HG03439 (cell line): ENCODE data around the gene ICAM1.
"Not testable (repeated sequence)": the region's sequence is repeated elsewhere in the genome, so short reads cannot be mapped to it uniquely, and the experiment has no call there.

Experiments
- ATAC-seq: cut with Tn5 transposase; IDR thresholded peaks from one replicate; pipeline ENCODE4 v1.9.1; 2021; ENCODE audit warnings: mild to moderate bottlenecking, moderate library complexity; ENCODE audit not compliant: unreplicated experiment

ICAM1 gene, protein sequence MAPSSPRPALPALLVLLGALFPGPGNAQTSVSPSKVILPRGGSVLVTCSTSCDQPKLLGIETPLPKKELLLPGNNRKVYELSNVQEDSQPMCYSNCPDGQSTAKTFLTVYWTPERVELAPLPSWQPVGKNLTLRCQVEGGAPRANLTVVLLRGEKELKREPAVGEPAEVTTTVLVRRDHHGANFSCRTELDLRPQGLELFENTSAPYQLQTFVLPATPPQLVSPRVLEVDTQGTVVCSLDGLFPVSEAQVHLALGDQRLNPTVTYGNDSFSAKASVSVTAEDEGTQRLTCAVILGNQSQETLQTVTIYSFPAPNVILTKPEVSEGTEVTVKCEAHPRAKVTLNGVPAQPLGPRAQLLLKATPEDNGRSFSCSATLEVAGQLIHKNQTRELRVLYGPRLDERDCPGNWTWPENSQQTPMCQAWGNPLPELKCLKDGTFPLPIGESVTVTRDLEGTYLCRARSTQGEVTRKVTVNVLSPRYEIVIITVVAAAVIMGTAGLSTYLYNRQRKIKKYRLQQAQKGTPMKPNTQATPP

DNA sequence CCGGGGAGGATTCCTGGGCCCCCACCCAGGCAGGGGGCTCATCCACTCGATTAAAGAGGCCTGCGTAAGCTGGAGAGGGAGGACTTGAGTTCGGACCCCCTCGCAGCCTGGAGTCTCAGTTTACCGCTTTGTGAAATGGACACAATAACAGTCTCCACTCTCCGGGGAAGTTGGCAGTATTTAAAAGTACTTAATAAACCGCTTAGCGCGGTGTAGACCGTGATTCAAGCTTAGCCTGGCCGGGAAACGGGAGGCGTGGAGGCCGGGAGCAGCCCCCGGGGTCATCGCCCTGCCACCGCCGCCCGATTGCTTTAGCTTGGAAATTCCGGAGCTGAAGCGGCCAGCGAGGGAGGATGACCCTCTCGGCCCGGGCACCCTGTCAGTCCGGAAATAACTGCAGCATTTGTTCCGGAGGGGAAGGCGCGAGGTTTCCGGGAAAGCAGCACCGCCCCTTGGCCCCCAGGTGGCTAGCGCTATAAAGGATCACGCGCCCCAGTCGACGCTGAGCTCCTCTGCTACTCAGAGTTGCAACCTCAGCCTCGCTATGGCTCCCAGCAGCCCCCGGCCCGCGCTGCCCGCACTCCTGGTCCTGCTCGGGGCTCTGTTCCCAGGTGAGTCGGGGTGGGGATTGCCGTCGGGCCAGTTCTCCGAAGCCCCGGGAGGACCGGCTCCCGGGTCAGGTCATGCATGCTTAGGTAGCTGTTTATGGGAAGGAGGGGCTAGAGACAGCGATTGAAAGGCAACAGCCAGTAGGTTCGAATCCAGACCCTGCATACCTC, at the start of gene ICAM1:
ICAM1 (plus strand) TSS at position 505 of the 779 bp plus-strand sequence; CDS start at position 545, 40 bp downstream.
- peak; percentile 49 for ATAC-seq

DNA sequence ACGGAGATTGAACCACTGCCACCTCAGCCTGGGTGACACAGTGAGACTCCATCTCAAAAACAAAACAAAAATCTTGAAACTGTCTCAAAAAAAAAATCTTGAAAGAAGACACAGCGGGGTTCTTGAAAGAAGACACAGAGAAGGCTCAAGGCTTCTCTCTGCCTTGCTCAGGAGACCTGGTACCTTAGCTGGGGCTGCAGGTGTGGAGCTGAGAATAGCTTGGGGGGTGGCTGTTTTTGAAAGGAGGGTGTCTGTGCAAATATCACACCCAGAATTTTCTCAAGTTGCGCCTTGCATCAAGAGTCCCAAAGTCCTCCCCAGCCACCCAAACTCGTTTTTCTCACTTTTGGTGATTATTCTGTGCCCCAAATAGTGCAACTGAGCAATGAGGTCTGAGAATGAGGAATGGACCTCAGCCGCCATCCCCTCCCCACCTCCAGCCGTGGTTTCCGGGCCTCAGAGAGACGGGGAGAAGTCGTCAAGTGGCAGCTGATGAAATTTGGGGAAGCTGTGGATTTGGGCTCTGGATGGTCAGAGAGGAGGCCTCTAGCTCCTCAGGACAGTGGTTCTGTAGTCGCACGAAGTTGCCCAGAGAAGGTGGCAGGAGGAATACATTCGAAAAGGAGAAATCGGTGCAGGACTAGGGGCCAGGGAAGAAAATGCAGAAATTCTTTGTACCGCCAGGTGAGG, 48.6 kb upstream of the ICAM1 start:
- no peak for ATAC-seq

DNA sequence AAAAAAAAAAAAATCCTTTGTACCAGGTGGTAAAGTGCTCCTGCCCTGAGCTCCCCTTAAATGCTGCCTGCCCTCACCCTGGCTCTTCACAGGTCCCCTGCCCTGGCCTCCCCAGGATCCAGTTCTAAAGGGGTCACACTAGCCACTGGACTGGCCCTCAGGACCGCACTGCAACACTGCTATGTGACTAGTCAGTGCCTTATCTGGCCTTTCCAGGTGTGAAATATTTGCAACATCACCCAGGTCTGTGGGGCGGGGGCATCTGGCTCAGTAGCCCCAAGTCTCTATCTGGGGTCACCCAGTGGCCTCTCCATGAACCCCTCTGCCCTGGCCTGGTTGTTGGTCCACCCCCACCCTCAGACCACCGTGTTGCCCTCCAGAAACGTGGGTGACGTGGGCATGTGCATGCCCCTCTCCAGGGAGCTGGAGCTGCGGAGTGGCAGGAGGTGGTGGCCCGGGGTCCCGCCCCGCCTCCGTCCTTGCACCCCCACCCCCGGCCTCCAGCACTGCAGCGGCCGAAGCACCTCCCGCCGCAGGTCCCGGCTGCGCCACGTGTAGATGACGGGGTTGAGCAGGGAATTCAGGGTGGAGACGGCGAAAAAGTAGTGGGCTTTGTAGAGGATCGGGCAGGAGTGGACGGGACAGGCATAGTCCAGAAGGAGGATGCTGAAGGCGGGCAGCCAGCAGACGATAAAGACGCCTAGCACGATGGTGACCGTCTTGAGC, 47.3 kb upstream of the ICAM1 start:
- no peak for ATAC-seq

DNA sequence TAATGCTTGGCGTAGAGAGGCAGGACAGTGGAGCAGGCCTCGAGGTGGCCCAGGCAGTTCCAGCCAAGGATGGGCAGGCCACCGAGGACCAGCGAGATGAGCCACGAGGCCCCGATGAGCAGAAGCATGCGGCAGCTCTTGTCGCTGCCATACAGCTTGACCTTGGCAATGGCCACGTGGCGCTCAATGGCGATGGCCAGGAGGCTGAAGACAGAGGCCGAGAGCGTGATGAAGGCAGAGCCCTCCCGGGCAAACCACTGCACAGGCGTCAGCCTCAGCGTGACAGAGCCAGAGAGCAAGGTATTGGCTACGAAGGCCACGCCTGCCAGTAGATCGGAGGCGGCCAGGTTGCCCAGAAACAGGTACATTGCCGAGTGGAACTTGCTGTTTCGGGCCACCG, 46.6 kb upstream of the ICAM1 start:
- ATAC-seq, result no peak

DNA sequence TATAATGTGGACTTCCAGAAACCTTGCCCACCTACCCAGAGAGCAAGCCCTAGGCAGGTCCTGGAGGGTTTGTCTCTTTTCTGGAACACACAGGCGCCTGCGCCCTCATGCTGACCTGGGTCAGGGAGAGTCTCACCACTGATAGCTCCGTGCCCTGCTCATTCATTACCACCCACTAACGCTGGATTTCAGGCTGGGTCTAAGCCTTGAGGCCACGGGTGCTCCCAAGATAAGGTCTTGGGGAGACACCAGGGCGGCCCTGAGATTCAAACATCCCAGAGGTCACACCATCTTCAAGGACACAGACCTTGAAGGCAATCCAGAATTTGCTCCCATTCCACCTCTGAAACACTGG, 44.9 kb upstream of the ICAM1 start:
- ATAC-seq, result no peak

DNA sequence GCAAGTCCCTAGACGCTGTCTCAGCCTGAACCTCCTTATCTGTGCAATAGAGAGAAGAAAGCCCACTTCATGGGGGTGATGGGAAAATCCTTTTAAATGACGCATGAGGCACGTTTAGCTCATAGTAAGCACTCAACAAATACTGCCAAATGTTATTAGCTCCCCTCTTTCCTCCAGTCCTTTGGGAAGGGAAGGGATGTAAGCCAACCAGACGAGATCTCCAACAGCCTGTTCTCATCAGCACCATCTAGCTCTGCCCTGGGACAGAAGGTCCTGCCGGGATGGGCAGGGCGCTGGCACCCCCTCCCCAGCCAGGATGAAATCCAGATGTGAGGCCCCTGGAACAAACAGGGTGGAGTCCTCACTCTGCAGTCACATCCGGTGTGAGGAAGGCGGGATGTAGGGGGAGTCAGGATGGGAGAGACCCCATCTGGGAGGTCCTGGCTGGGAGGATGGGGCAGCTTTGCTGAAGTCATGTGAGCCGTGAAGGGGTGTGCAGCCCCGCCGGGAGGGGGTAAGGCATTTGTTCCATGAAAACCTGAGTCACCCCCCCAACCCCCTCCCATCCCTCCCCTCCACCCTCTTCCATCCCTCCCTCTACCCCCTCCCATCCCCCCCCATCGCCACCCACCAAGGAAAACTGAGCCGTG, 44.4 kb upstream of the ICAM1 start:
- no peak for ATAC-seq

DNA sequence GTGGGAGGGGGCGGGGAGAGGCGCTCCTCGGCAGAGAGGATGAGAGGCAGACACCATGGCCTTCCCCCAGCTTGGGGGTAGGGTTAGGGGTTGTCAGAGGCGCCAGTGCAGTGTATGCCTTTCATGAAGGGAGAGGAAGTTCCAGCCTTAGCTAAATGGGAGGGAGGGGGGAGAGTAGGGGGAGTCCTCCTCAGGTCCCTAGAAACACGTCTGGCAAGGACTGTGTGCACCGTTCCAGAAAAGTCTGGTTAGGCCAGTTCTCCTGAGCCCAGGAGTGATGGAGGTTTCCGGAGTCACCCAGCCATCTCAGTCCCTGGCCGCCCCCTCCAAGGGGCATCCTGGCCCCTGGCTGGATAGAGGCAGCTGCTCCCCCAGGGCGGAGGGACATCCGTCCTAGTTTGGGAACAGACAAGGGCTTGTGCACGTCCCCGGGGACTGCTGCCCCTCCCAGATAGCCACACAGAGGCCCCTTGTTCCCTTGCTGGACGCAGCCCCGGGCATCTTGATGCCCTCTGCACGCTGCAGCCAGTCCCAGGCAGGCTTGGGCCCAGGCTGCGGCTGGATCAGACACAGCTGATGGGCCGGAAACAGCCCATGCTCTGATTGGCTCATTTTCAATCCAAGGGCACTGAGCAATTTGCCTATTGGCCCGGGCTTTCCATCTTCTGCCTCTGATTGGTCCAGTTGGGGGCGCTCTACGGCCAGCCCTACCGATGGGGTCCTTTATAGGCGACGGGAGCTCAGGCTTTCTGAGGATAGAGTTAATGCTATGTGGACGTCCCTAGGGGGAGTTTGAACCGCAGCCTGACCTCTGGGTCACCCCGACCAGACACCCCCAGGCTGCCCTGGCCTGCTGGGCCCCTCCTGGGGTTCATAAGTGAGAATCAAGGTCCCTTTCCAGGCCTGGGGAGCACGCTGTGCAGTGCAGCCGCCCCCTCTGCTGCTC, 43.6 kb upstream of the ICAM1 start:
- ATAC-seq, result no peak

DNA sequence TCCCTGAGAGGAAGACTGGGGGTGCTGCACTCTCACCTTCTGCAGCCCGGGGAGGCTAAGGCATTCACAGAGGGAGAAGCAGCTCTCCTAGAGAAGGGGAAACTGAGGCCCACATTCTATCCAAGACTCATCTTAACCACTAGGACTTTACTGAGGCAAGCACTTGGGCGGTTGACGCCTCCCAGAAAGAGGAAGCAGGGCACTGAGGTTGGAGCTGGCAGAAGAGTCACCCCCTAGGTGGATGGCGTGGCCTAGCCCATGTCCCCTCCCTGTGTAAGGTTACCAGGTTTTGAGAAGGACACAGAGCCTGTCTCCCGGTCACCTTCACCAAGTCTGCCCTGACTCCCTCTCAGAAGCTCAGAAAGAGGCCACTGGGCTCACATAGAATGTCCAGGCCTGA, 42.5 kb upstream of the ICAM1 start:
- ATAC-seq, result no peak

DNA sequence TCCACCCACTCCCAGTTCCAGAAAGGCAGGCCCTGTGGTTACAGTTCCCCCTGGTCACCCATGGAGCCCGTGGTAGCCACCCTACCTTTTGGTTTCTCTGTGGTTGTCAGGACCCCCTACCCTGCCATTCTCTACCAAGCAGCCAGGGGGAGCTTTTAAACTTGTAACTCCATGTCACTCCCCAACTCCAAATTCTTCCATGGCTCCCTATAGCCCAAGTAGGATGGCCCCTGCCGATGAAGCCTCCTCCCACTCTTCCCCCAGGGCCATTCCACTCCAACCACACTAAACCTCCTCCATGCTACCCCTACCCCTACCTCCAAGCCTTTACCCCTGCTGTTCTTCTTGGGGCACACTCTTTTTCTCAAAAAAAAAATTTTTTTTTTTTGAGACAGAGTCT, 42.0 kb upstream of the ICAM1 start:
- ATAC-seq, result no peak

DNA sequence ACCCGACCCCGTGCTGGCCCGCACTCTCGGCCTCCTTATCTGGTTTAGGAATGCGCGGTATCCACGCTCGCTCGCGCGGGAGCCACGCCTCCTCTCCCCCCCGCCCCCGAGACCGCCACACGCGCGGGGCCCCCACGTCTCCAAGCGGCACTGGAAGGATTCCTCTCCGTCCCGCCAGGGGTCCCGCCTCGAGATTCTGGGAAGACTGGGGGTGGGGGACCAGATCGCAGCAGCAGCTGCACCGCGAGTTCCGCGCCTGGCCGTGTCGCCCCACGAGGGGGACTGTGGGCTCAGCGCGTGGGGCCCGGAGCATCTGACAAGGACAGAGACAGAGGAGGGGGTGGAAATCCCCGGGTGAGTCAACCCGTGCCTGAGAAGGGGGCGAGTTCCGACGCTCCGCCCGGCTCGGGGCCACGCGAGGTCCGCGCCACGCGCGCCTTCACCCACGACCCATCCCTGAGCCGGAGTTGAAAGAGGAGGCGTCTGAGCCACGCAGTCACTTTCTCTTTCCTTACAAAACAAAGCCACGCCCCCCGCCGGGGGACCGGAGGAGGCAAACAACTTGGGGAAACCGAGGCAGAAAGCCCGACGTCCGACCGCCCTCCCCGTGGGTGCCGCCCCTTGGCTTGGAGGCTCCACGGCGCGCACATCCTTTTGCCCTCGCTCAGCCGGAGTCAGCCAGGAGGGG, 40.6 kb upstream of the ICAM1 start:
- peak; percentile 17 for ATAC-seq

DNA sequence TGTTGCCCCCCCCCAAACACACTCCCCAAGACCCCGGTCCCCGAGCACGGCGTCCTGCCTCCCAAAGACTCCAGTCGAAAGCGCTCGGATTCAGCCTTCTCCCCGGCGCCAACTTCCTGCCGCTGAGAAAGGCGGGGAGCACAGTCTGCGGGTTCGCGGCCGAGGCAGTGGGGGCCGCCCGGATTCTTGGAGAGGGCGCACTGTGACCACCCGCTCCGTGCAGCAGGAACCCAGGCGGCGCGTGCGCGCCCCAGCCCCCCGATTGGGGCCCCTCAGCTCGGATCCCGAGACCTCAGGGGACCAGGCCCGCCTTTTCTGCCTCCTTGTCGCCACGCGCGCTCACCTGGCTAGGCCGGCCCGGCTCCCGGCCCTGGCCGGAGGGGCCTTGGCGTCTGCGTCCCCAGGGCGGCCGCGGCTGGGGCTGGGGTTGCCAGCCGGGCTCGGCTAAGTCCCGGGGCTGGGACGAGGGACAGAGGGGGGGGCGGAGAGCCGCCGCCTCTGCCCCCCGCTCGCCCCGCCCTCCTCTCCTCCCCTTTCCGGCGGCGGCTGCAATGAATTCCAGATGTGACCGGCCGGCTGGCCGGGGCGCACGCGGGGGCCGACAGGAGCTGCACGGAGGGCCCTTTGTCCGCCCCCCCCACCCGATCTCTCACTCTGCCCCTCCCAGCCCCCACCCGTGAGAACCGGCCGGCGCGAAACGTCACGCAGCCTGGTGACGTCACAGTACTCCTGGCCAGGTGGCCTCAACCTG, 39.9 kb upstream of the ICAM1 start, which contains the start of gene S1PR2:
S1PR2 (minus strand) TSS at position 471 of the 751 bp plus-strand sequence. CDS start 6,426 bp downstream, outside the sequence.
- ATAC-seq, result peak; percentile 40

DNA sequence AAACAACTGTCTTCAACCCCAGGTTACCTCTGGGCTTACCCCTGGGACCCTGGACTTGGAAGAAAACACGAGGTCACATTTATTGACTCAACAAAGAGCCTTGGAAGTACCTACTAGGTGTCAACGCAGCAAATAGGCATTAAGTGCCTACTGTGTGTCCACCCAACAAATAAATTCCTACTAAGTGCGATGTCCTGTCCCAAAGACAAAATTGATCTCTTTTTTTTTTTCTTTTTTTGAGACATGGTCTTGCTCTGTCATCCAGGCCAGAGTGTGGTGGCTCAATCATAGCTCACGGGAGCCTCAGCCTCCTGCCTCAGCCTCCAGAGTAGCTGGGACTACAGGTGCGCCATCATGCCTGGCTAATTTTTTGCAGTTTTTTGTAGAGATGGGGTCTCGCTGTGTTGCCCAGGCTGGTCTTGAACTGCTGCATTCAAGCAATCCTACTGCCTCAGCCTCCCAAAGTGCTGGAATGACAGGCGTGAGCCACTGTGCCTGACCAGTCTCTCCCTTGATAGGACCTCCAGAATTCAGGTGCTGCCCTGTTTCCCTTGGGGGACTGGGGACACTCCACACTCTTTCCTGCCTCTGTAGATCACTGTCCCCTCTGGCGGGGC, 39.2 kb upstream of the ICAM1 start:
- ATAC-seq, result no peak

DNA sequence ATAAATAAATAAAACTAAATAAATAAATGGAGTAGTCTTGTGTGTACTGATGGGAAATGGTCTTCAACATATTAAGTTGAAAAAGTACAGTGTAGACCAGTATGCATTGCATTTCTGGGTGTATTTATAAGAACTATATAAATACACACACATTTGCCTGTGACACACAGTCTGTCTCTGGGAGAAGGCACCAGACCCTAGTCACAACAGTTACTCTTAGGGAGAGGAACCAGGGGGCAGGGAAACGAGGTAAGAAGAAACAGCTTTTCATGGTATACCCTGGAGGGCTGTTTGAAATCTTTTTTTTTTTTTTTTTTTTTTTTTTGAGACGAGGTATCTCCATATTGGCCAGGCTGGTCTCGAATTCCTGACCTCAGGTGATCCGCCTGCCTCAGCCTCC, 37.0 kb upstream of the ICAM1 start:
- no peak for ATAC-seq

DNA sequence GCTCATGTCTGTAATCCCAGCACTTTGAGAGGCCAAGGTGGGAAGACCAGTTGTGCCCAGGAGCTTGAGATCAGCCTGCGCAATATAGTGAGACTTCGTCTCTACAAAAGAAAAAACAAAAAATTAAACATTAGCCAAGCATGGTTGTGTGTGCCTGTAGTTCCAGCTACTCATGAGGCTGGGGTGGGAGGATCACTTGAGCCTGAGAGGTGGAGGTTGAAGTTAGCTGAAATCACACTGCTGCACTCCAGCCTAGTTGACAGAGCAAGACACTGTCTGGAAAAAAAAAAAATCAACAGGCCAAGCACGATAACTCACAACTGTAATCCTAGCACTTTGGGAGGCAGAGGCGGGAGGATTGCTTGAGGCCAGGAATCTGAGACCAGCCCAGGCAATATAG, 35.9 kb upstream of the ICAM1 start:
- no peak for ATAC-seq

DNA sequence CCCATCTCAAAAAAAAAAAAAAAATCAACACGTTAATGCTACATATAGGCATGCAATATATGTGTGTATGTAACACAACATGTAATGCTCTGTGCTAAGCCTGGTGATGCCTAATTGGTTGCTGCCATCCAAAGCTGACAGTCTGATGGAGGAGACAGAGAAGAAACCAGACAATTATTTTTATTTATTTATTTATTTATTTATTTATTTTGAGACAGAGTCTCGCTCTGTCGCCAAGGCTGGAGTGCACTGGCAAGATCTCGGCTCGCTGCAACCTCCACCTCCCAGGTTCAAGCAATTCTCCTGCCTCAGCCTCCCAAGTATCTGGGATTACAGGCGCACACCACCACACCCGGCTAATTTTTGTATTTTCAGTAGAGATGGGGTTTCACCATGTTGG, 35.5 kb upstream of the ICAM1 start:
- not testable (repeated sequence) for ATAC-seq

DNA sequence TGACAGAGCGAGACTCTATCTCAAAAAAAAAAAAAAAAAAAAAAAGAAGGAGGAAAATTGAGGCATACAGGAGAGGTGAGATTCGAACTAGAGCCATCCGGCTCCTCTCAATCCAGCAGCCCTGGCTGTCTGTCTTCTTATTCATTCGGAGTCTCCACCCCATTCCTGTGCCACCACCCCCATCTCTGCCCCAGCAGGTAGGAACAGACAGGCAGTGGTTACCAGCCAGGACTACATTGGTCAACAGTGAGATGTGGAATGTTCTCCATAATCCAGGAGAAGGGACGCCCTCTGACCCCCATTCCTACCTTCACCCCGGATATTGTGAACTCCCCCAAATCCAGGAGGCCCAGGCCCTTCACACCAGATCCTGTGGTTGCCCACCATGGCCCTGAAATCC, 33.2 kb upstream of the ICAM1 start:
- ATAC-seq, result no peak

DNA sequence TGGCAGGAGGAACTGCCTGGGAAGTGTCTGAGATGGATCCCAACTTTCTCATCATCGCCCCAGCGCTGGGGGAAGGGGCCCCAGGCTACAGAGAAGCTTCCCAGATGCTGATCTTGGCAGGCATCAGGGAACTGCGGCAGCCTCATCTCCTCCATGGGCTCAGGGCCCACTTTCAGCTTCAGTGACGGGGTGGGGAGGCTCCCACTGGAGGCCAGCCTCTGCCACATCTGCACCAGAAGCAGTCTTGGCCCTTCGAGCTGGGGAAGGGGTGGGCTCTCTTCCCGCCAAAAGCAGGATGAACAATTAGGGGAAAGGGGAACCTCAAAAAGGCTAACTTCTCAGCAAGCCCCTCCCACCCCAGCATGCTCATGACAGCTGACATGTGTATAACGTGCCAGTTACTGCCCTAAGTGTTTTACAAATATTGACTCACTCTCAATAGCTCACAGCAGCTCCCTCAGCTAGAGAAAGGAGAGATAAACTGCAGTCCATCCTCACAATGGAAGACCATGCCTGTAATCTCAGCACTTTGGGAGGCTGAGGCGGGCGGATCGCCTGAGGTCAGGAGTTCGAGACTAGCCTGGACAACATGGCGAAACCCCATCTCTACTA, 32.6 kb upstream of the ICAM1 start:
- no peak for ATAC-seq
